DOHH2 (cell line): ENCODE data around the gene BEST2.
A peak's percentile ranks its signal among the peaks of the same experiment; 100 is the strongest.

Source experiments
- H3F3A ChIP-seq: fragments of 200-600 bp; sonication (generic), shearing (Covaris generic); 2 replicates; pipeline ENCODE4 v1.6.0; 2016; ENCODE audit warnings: antibody characterized with exemption, mild to moderate bottlenecking; ENCODE audit not compliant: control insufficient read depth, insufficient read depth
- H3K27ac ChIP-seq: fragments of 200-600 bp; sonication (generic); 2 replicates; pipeline ENCODE4 v1.5.1; 2014; ENCODE audit warnings: low read depth, mild to moderate bottlenecking, low read length, moderate library complexity
- H3K27me3 ChIP-seq: fragments of 200-600 bp; sonication (generic); 2 replicates; pipeline ENCODE4 v1.6.1; 2014; ENCODE audit warnings: mild to moderate bottlenecking, low read length, mixed read lengths; ENCODE audit not compliant: control insufficient read depth
- H3K36me3 ChIP-seq: fragments of 200-600 bp; sonication (generic); 2 replicates; pipeline ENCODE4 v1.6.1; 2014; ENCODE audit warnings: mild to moderate bottlenecking, low read length, moderate library complexity, mixed read lengths; ENCODE audit not compliant: control insufficient read depth
- H3K4me1 ChIP-seq: fragments of 200-600 bp; sonication (generic); 2 replicates; pipeline ENCODE4 v1.6.1; 2014; ENCODE audit warnings: mild to moderate bottlenecking, low read length, mixed read lengths; ENCODE audit not compliant: control insufficient read depth
- H3K4me2 ChIP-seq: fragments of 200-600 bp; sonication (generic); 2 replicates; pipeline ENCODE4 v1.6.0; 2014; ENCODE audit warnings: mild to moderate bottlenecking, low read length, moderate library complexity
- H3K4me3 ChIP-seq: fragments of 200-600 bp; sonication (generic); 2 replicates; pipeline ENCODE4 v1.5.1; 2014; ENCODE audit warnings: mild to moderate bottlenecking, low read length, mixed read lengths
- H3K79me2 ChIP-seq: fragments of 200-600 bp; sonication (generic); 2 replicates; pipeline ENCODE4 v1.6.1; 2014; ENCODE audit warnings: mild to moderate bottlenecking, low read length, mixed read lengths; ENCODE audit not compliant: control insufficient read depth
- H3K9me2 ChIP-seq: fragments of 200-600 bp; sonication (generic); replicated peaks from 2 replicates; pipeline ENCODE4 v1.6.1; 2014; ENCODE audit warnings: mild to moderate bottlenecking, low read length, mixed read lengths; ENCODE audit not compliant: control insufficient read depth
- H3K9me3 ChIP-seq: fragments of 200-600 bp; sonication (generic); 2 replicates; pipeline ENCODE4 v1.6.1; 2014; ENCODE audit warnings: antibody characterized with exemption, low read length, mixed read lengths; ENCODE audit not compliant: control insufficient read depth, insufficient read depth
- H4K20me1 ChIP-seq: fragments of 200-600 bp; sonication (generic); 2 replicates; pipeline ENCODE4 v1.6.0; 2014; ENCODE audit warnings: low read depth, mild to moderate bottlenecking, antibody characterized with exemption, low read length, moderate library complexity; ENCODE audit not compliant: control insufficient read depth, insufficient read depth
- EZH2phosphoT487 ChIP-seq: fragments of 200-600 bp; sonication (generic); IDR thresholded peaks from 2 replicates; pipeline ENCODE4 v1.6.1; 2017; ENCODE audit warnings: borderline replicate concordance, mild to moderate bottlenecking, antibody characterized with exemption, low read length, moderate library complexity, mixed read lengths
- TF ChIP-seq, protein P1 (sequence below): fragments of 200-600 bp; sonication (generic); IDR thresholded peaks from one replicate; pipeline ENCODE4 v1.5.1; 2014; ENCODE audit warnings: antibody characterized with exemption, mild to moderate bottlenecking, low read depth, low read length; ENCODE audit not compliant: poor library complexity, severe bottlenecking

Gene BEST2

GRCh38 chr19:12799742-12800465 is 48.3 kb downstream of the BEST2 start:
- Histone ChIP-seq H3K36me3 (peaks cover 16% of the 10 kb centered on the region), H3F3A (0 out of 2 replicates have a peak, but pooled peaks cover 6% of the 10 kb centered on the region), H3K4me2 (peak overlapping the region; percentile 66), H4K20me1 (0 out of 2 replicates have a peak, but pooled peaks cover 3% of the 10 kb centered on the region), H3K27ac (no peak overlapping the region), H3K4me1 (peaks cover 32% of the 10 kb centered on the region), H3K27me3 (no peaks in the 10 kb centered on the region), H3K9me2 (no peaks in the 10 kb centered on the region), H3K4me3 (peak overlapping the region; percentile 74; the same call in 1 of the 2 replicates), H3K9me3 (no peaks in the 10 kb centered on the region), H3K79me2 (peaks cover 21% of the 10 kb centered on the region)
- TF ChIP-seq, protein P1, sequence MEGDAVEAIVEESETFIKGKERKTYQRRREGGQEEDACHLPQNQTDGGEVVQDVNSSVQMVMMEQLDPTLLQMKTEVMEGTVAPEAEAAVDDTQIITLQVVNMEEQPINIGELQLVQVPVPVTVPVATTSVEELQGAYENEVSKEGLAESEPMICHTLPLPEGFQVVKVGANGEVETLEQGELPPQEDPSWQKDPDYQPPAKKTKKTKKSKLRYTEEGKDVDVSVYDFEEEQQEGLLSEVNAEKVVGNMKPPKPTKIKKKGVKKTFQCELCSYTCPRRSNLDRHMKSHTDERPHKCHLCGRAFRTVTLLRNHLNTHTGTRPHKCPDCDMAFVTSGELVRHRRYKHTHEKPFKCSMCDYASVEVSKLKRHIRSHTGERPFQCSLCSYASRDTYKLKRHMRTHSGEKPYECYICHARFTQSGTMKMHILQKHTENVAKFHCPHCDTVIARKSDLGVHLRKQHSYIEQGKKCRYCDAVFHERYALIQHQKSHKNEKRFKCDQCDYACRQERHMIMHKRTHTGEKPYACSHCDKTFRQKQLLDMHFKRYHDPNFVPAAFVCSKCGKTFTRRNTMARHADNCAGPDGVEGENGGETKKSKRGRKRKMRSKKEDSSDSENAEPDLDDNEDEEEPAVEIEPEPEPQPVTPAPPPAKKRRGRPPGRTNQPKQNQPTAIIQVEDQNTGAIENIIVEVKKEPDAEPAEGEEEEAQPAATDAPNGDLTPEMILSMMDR = no peak
- TF ChIP-seq EZH2phosphoT487 = no peak

GRCh38 chr19:12800466-12800770 is 48.8 kb downstream of the BEST2 start:
- Histone ChIP-seq H3K36me3 (peaks cover 16% of the 10 kb centered on the region), H3K9me3 (no peaks in the 10 kb centered on the region), H3K79me2 (peaks cover 21% of the 10 kb centered on the region), H3K27me3 (no peaks in the 10 kb centered on the region), H3K27ac (no peak overlapping the region), H3K4me3 (peak overlapping the region; percentile 74), H3K4me1 (peaks cover 32% of the 10 kb centered on the region), H3K9me2 (no peaks in the 10 kb centered on the region), H4K20me1 (0 out of 2 replicates have a peak, but pooled peaks cover 3% of the 10 kb centered on the region), H3F3A (0 out of 2 replicates have a peak, but pooled peaks cover 6% of the 10 kb centered on the region), H3K4me2 (peak overlapping the region; percentile 66)
- no peak for TF ChIP-seq EZH2phosphoT487
- TF ChIP-seq, protein P1 = no peak

DNA sequence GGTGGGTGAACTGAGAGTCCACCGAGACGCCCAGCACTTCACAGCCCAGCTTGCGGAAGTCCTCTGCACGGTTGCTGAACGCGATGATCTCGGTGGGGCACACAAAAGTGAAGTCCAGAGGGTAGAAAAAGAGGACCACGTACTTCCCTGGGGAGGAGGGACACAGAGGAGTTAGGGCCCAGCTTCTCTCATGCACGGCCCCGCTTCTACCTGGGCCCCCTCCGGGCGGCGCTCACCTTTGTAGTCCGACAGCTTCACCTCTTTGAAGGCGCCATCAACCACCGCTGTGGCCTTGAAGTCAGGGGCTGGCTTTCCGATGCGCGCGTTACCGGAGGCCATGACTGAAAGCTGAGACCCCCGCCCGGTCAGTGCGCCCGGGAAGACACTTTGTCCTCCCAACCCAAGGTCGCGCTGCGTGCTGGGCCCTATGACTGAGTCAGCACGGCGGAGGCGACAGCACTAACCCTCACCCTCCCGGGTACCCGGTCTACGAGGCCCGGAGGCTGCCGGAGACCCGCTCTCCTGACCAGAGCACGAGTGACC is 49.4 kb downstream of the BEST2 start:
- peak overlapping the region; percentile 66 for H3K4me2 ChIP-seq
- H3K9me2 ChIP-seq = no peaks in the 10 kb centered on the region
- TF ChIP-seq EZH2phosphoT487 = no peak
- TF ChIP-seq, protein P1 = peak; percentile 9
- H3K79me2 ChIP-seq = peaks cover 21% of the 10 kb centered on the region
- no peaks in the 10 kb centered on the region for H3K27me3 ChIP-seq
- H4K20me1 ChIP-seq = 0 out of 2 replicates have a peak, but pooled peaks cover 3% of the 10 kb centered on the region
- H3K27ac ChIP-seq = 0 out of 2 replicates have a peak overlapping the region, but pooled peaks have one; percentile 7
- 0 out of 2 replicates have a peak, but pooled peaks cover 6% of the 10 kb centered on the region for H3F3A ChIP-seq
- peaks cover 33% of the 10 kb centered on the region for H3K4me1 ChIP-seq
- no peaks in the 10 kb centered on the region for H3K9me3 ChIP-seq
- H3K4me3 ChIP-seq = peak overlapping the region; percentile 74
- H3K36me3 ChIP-seq = peaks cover 16% of the 10 kb centered on the region
